Measurements from ENCODE around the gene PCYOX1L. TPM values are rescaled to one million over a fixed set of nuclear protein-coding genes. Genes with fewer than 3 reads are reported as not detected.

PCYOX1L gene
- polyA plus RNA-seq, 1 donor from 2014 or later, result 21.1 TPM

- no peaks in the 10 kb centered on the region for H3K9me3 ChIP-seq (ENCODE audit: low read length)
- no peaks in the 10 kb centered on the region for H3K9me2 ChIP-seq (ENCODE audit: insufficient read depth, low read length)
- no peak overlapping the region for H3K4me2 ChIP-seq (ENCODE audit: low read length)
- no peaks in the 10 kb centered on the region for H3F3A ChIP-seq (ENCODE audit: insufficient read depth, low read length, poor library complexity, severe bottlenecking)
- no peak overlapping the region for H3K9ac ChIP-seq (ENCODE audit: low read length)
- TF ChIP-seq MXI1 (conservative IDR thresholded peaks at IDR 0.05; ENCODE audit: poor library complexity, severe bottlenecking) (no peak), TAF1 (IDR thresholded peaks at IDR 0.05; ENCODE audit: low read depth) (no peak), CTCF (IDR thresholded peaks at IDR 0.05; ENCODE audit: poor library complexity, severe bottlenecking) (no peak), POLR2AphosphoS5 (IDR thresholded peaks at IDR 0.05) (no peak), SMC3 (conservative IDR thresholded peaks at IDR 0.05; ENCODE audit: poor library complexity) (no peak), EP300 (conservative IDR thresholded peaks at IDR 0.05; ENCODE audit: poor library complexity, severe bottlenecking) (no peak)
- TF ChIP-seq, protein P1, sequence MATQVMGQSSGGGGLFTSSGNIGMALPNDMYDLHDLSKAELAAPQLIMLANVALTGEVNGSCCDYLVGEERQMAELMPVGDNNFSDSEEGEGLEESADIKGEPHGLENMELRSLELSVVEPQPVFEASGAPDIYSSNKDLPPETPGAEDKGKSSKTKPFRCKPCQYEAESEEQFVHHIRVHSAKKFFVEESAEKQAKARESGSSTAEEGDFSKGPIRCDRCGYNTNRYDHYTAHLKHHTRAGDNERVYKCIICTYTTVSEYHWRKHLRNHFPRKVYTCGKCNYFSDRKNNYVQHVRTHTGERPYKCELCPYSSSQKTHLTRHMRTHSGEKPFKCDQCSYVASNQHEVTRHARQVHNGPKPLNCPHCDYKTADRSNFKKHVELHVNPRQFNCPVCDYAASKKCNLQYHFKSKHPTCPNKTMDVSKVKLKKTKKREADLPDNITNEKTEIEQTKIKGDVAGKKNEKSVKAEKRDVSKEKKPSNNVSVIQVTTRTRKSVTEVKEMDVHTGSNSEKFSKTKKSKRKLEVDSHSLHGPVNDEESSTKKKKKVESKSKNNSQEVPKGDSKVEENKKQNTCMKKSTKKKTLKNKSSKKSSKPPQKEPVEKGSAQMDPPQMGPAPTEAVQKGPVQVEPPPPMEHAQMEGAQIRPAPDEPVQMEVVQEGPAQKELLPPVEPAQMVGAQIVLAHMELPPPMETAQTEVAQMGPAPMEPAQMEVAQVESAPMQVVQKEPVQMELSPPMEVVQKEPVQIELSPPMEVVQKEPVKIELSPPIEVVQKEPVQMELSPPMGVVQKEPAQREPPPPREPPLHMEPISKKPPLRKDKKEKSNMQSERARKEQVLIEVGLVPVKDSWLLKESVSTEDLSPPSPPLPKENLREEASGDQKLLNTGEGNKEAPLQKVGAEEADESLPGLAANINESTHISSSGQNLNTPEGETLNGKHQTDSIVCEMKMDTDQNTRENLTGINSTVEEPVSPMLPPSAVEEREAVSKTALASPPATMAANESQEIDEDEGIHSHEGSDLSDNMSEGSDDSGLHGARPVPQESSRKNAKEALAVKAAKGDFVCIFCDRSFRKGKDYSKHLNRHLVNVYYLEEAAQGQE (IDR thresholded peaks at IDR 0.05; ENCODE audit: borderline replicate concordance), result no peak
- H3K4me3 ChIP-seq (ENCODE audit: low read length), result no peak overlapping the region
- H3K36me3 ChIP-seq (ENCODE audit: insufficient read depth, low read length), result no peaks in the 10 kb centered on the region
- H2AFZ ChIP-seq (ENCODE audit: low read depth, low read length), result no peak overlapping the region
- H3K27me3 ChIP-seq (ENCODE audit: insufficient read depth, low read depth, low read length), result no peaks in the 10 kb centered on the region
- H3K79me2 ChIP-seq (replicated peaks; ENCODE audit: insufficient read depth, low read length), result no peaks in the 10 kb centered on the region
- no peaks in the 10 kb centered on the region for H4K20me1 ChIP-seq (ENCODE audit: insufficient read depth)
- no peak overlapping the region for H3K27ac ChIP-seq (ENCODE audit: low read length)
Observed at GRCh38 chr5:149362541-149362940, 4.7 kb downstream of the PCYOX1L start.

DNA sequence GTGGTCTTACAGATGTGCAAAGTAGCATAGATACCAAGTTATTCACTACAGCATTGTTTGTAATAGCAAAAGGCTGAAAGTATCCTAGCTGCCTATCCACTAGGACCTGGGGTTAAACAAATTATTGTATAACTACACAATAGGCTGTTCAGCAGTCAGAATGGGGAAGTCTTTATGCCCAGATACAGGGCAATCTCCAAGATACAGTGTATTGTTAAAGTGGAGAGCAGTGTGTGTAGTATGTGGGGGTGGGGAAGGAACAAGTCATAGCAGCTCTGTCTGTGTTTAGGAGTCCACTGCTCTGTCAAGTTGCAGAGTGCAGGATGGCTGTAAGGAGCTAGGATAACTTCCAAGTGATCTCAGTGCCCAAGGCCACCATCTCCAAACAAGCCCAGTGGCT, 5.5 kb downstream of the PCYOX1L start:
- no peak overlapping the region for H3K4me3 ChIP-seq (ENCODE audit: low read length)
- H3K27me3 ChIP-seq (ENCODE audit: insufficient read depth, low read depth, low read length), result no peaks in the 10 kb centered on the region
- no peak overlapping the region for H3K27ac ChIP-seq (ENCODE audit: low read length)
- TF ChIP-seq RAD21 (conservative IDR thresholded peaks at IDR 0.05) (no peak), POLR2AphosphoS5 (IDR thresholded peaks at IDR 0.05) (no peak)
- TF ChIP-seq, protein P1 (IDR thresholded peaks at IDR 0.05; ENCODE audit: borderline replicate concordance), result no peak
- no peaks in the 10 kb centered on the region for H4K20me1 ChIP-seq (ENCODE audit: insufficient read depth)
- H2AFZ ChIP-seq (ENCODE audit: low read depth, low read length), result no peak overlapping the region
- H3K36me3 ChIP-seq (ENCODE audit: insufficient read depth, low read length), result no peaks in the 10 kb centered on the region
- H3K9me3 ChIP-seq (ENCODE audit: low read length), result no peaks in the 10 kb centered on the region
- no peaks in the 10 kb centered on the region for H3K79me2 ChIP-seq (replicated peaks; ENCODE audit: insufficient read depth, low read length)
- no peak overlapping the region for H3K4me2 ChIP-seq (ENCODE audit: low read length)
- no peak overlapping the region for H3K9ac ChIP-seq (ENCODE audit: low read length)
- no peaks in the 10 kb centered on the region for H3K9me2 ChIP-seq (ENCODE audit: insufficient read depth, low read length)
- no peaks in the 10 kb centered on the region for H3F3A ChIP-seq (ENCODE audit: insufficient read depth, low read length, poor library complexity, severe bottlenecking)

Measured in neural cell (in vitro differentiated cells).